Medulla oblongata (tissue), 1 donor: ENCODE results near the gene OLFM2.
"Not testable (repeated sequence)": the region's sequence is repeated elsewhere in the genome, so short reads cannot be mapped to it uniquely, and the experiment has no call there.

Source experiments
- DNase-seq: peaks from one replicate; pipeline ENCODE4 v3.0.0-alpha.2; 2015; ENCODE audit errors: extremely low spot score

Gene OLFM2

GRCh38 chr19:9861503-9861902 is 74.8 kb downstream of the OLFM2 start:
- no peak for DNase-seq

GRCh38 chr19:9860407-9860806 is 75.9 kb downstream of the OLFM2 start:
- no peak for DNase-seq

DNA sequence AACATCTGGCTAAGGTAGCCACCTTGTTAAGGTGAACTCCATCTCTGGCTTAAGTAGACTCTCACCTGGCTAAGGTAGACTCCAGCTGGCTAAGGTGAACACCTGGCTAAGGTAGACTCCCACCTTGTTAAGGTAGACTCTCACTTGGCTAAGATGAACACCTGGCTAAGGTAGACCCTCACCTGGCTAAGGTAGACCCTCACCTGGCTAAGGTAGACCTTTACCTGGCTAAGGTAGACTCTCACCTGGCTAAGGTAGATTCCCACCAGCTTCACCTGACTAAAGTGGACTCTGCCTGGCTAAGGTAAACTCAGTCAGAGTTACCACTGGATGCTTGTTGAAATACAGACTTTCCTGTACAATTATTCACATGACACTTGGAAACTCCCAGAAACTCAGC is 77.5 kb downstream of the OLFM2 start:
- no peak for DNase-seq

- DNase-seq: no peak
Measured at GRCh38 chr19:9857920-9858746, 78.2 kb downstream of the OLFM2 start.

DNA sequence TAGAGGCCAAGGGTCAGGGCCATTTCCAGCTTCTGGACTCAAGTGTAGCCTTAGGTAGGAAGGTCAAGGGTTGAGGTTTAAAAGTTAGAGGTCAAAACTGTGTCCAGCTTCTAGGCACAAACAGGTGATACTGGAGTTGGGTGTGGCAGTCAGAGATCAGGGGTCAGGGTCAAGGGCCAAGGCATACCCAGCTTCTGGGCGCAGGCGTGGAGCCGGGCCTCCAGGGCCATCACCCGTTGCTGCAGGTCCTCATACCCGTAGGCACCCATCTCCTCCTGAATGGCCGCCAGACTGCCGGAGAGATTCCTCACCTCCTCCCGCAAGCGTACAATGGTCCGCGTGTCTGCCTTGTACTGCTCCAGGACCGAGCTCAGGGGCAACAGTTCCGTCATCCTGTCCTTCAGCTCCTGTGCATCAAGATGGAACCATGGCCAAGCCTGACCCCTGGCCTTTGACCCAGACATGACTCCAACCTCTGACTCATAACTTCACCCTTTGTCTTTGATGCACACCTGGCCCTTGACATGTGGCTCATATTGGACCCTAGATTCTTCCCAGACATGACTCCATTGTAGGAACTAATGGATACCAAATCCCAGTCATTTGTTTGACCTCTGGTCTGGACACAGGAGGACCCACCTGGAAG is 79.1 kb downstream of the OLFM2 start:
- DNase-seq: no peak

- DNase-seq: no peak
Measured at GRCh38 chr19:9856609-9857008, 79.7 kb downstream of the OLFM2 start.

DNA sequence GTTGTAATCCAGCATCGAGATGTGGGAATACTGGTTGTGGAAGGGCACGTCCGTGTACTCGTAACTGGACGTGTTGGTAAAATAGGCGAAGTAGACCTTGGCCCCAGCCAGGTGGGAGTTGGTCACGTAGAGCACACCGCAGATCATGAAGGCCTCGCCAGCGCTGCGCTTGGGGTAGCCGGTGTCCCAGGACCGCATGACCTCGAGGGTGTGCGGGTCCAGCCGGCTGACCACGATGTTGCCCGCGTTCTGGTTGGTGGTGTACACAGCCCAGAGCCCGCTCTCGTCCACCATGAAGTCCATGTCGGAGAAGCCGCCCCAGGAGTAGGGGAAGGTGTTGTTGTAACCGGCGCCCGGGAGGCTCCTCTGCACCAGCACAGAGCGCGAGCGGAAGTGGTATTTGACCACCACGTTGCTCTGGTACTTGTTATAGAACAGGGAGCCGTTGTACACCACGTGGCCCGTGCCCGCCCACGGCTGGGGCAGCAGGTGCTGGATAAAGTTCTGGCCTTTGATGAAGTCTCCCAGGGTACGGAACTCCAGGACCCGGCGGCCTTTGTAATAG is 82.0 kb downstream of the OLFM2 start:
- no peak for DNase-seq

DNA sequence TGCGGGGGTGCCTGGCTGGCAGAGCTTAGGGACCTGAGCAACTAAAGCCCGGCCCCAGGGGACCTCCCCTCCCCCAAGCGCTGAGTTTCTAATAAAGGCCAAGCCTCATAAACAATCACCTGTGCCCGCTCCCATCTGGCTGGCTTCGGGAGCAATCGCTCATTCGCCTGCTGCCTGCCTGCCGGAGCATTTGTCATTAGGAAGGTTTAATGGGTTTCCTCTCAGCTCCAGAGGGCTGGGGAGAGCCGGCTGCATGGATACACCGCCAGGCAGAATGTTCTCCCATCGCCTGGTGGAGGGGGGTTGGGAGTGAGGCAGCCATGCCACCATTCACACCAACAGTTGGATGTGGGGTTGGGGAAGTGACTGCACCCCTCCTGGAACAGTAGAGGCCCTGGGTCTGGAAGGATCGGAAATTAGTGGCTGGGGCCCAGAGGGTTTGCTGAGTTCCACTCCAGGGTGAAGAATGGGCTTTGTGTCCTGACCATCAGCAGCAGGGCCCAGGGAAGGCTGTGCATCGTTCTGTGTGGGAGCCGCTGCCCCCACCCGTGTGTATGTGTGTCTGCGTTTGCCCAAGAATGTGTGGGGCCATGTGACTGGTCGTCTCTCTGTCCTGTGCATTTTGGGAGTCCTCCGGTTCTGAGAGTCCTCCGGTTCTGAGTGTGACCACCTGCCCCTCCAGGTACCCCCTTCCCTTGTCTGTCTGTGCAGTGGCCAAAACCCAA is 85.9 kb downstream of the OLFM2 start:
- DNase-seq: no peak

GRCh38 chr19:9849791-9850190 is 86.5 kb downstream of the OLFM2 start:
- no peak for DNase-seq

DNA sequence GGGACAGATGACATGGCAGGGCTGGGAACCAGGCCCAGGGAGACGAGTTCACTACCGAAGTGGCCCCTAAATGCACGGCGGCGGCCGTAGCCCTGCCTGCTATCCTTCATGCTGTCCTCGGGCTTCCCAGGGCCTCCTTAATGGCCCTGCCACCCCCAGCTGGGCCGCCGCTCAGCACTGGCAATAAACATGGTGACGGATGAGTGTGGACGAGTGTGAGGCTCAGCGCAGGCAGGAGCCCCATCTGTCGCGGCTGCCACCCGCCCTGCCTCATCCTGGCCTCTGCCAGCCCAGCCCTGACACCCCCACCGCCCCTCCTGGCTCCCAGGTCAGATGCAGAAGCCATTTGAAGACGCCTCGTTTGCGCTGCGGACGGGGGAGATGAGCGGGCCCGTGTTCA is 87.6 kb downstream of the OLFM2 start:
- no peak for DNase-seq

GRCh38 chr19:9848060-9848459 is 88.3 kb downstream of the OLFM2 start:
- no peak for DNase-seq

GRCh38 chr19:9847087-9847671 is 89.1 kb downstream of the OLFM2 start:
- no peak for DNase-seq

DNA sequence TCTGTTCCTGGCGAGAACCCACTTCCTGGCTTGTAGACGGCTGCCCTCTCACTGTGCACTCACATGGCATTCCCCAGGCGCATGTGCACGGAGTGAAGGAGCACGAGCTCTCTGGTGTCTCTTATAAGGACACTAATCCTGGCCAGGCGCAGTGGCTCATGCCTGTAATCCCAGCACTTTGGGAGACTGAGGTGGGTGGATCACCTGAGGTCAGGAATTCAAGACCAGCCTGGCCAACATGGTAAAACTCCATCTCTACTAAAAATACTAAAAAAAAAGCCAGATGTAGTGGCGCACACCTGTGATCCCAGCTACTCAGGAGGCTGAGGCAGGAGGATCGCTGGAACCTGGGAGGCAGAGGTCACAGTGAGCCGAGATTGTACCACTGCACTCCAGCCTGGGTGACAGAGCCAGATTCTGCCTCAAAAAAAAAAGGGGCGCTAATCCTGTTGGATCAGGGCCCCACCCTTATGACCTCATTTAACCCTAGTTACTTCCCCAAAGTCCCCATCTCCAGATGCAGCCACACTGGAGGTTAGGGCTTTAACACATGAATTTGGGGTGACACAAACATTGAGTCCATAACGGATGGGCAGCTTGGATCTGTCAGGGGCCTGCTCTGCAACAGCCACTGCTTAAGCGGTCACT is 92.6 kb downstream of the OLFM2 start:
- DNase-seq: not testable (repeated sequence)

DNA sequence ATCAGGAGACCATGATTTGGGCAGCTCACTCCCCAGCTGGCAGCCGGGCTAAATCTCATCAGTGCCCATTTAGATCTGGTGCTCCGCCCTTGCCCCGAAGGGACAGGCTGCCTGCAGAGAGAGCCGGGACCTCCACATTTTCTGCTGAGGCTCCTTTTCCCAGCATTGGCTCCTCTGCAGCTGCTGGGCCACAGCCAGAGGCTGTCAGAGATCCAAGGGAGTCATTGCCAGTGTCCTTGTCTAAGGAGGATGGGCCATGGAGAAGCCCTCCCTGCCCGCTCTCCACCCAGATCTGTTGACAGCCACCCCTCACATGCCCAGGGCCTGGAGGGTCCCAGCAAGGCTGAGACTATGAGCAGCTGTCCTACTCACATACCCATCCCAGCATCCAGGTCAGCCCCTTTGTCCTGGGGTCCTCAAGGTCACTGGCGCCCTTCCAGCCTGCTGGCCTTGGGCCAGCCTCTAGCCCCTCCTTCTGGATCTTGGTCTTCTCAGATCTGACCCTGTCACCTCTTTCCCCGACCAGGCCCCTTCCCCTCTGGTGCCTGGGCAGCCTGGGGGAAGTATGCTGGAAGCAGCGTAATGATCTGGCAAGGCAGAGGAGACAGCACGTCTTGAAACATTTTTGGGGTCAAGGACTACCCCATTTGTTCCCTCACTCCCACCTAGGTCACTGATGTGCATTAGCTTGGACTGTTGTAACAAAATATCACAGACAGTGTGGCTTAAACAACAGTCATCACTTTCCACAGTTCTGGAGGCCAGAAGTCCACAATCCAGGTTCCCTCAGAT is 93.3 kb downstream of the OLFM2 start:
- peak; percentile 44 for DNase-seq

DNA sequence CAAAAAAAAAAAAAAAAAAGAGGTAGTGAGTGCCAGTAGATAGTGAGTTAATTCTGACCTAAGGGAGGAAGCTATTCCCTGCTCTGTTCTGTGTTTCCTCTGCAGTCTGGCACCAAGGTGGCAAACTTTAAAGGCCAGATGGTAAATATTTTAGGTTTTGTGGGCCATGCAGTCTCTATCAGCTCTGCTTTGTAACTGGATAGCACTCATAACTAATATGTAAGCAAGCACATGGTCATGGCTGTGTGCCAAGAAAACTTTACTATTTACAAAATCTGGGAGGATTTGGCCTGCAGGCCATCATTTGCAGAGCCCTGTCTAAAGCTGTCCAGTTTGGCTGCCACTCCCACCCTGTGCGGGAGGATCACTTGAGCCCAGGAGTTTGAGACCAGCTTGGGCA is 96.9 kb downstream of the OLFM2 start:
- no peak for DNase-seq

DNA sequence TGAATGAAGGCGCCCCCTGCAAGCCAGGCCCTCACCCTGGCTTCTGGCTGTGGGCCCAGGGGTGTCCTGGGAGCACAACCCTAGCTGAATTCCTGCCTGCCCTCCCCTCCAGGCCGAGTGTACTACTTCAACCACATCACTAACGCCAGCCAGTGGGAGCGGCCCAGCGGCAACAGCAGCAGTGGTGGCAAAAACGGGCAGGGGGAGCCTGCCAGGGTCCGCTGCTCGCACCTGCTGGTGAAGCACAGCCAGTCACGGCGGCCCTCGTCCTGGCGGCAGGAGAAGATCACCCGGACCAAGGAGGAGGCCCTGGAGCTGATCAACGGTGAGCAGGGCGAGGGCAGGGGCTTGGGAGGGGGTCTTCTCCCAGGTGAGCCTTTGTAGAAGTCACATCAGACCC is 98.0 kb downstream of the OLFM2 start:
- no peak for DNase-seq

- DNase-seq: no peak
Measured at GRCh38 chr19:9836021-9836420, 100.3 kb downstream of the OLFM2 start.

DNA sequence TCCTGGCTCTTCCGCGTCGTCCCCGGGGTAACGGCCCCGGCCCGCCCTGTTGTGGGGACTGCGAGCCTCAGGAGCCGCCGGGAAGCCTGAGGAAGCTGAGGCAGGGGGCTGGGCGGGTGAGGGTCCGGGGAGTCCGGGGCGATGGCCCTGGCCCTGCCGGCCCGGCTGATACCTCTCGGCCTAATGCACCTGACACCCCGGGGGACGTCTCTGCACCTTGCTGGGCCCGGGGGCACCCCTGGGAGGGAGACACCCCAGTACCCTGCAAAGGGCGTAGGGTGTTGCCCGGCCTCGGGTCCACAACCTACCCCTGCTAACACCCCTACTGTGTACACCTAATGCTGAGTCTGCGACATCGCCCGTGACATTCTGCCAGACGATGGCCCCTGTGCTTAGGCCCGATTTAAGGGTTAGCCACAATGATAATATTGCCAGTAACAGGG is 100.8 kb downstream of the OLFM2 start:
- DNase-seq: no peak

DNA sequence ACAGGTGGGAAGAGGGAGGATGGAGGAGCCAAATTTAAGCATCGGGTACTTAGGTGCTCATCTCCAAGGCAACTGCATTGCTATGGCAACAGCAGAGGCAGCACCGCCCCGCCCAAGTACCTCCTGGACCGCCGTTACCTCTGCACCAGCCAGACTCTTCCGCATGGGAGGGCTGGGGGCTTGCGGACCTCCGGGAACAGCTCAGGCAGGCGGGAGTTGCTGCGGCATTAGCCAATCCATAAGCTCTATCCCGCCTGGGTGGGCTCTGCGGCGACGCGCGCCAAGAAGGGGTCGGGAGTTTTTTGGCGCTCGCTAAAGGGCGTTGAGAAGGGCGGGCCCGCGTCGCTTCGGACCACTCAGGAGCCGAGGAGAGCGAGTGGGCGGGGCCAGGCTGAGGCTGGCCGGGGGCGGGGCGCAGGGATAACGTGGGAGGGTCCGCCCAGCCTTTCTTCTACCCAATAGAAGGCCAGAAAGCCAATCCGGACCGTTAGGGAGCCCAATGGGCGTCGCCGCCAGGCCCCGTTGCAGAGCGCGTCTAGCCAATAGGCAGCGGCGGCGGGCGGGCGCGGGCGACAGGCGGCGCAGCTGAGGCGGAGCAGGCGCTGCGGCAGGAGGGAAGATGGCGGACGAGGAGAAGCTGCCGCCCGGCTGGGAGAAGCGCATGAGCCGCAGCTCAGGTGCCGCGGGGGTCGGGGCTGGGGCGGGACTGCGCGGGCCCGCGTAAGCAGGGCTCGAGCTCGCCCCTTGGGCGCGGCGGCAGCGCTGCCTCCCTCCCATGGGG is 101.4 kb downstream of the OLFM2 start, which contains the start of gene PIN1:
PIN1 (plus strand) TSS at position 593 of the 781 bp plus-strand sequence; CDS start at position 620, 27 bp downstream.
- peak; percentile 99 for DNase-seq

- DNase-seq: no peak
Measured at GRCh38 chr19:9834307-9834725, 102.0 kb downstream of the OLFM2 start.
